Lung (tissue), 12 donors: Measurements from ENCODE around the gene DOCK1. TPM values are rescaled to one million over a fixed set of nuclear protein-coding genes. Genes with fewer than 3 reads are reported as not detected.

Experiments used
- ATAC-seq: fragments of 200-7000 bp; cut with Tn5 transposase; one replicate; pipeline ENCODE4 v1.9.1; 2020; ENCODE audit warnings: moderate number of reproducible peaks; ENCODE audit not compliant: insufficient read depth, low FRiP score
- DNase-seq, 3 donors: peaks; one replicate each; pipeline ENCODE4 v3.0.0-alpha.2; 2013 to 2017
- H3K27ac ChIP-seq, 2 donors: one replicate each; pipeline ENCODE4 v1.5.1; 2013; ENCODE audit warnings: mild to moderate bottlenecking in 2 of 2, moderate library complexity in 2 of 2, control low read depth in 1 of 2, inconsistent platforms in 1 of 2, low read depth in 1 of 2, low read length in 1 of 2
- H3K27me3 ChIP-seq, 3 donors: one replicate each; pipeline ENCODE4 v1.5.1; 2013; ENCODE audit warnings: low read length in 2 of 3; ENCODE audit not compliant: control insufficient read depth in 3 of 3, insufficient read depth in 3 of 3
- H3K36me3 ChIP-seq, 4 donors: one replicate each; pipeline ENCODE4 v1.5.1; 2013; ENCODE audit warnings: low read length in 4 of 4, mild to moderate bottlenecking in 1 of 4, moderate library complexity in 1 of 4; ENCODE audit not compliant: control insufficient read depth in 4 of 4, insufficient read depth in 4 of 4
- H3K4me1 ChIP-seq, 5 donors: one replicate each; pipeline ENCODE4 v1.5.1; 2013; ENCODE audit warnings: low read length in 5 of 5, mild to moderate bottlenecking in 2 of 5, moderate library complexity in 1 of 5; ENCODE audit not compliant: control insufficient read depth in 5 of 5, insufficient read depth in 5 of 5
- H3K4me3 ChIP-seq: one replicate; pipeline ENCODE4 v1.5.1; 2013; ENCODE audit warnings: mild to moderate bottlenecking, control low read depth, moderate library complexity
- H3K9ac ChIP-seq, 2 donors: one replicate each; pipeline ENCODE4 v1.5.1; 2013; ENCODE audit warnings: low read length in 2 of 2, control low read depth in 1 of 2; ENCODE audit not compliant: insufficient read depth in 1 of 2
- H3K9me3 ChIP-seq, 4 donors: one replicate each; pipeline ENCODE4 v1.5.1; 2013; ENCODE audit warnings: low read length in 3 of 4, mild to moderate bottlenecking in 1 of 4, moderate library complexity in 1 of 4; ENCODE audit not compliant: control insufficient read depth in 4 of 4, insufficient read depth in 3 of 4
- CTCF ChIP-seq: IDR thresholded peaks from 2 replicates; pipeline ENCODE4 v1.5.1; 2012; ENCODE audit warnings: mild to moderate bottlenecking; ENCODE audit errors: control extremely low read depth, extremely low read depth
- WGBS, 2 donors: extraction: QIAGEN DNeasy Blood & Tissue Kit; methylation state at CpG; one replicate each; pipeline ENCODE4 v1.1.7; 2013; 5-methylcytosine and 5-hydroxymethylcytosine counted together
- polyA plus RNA-seq, 2 donors: library from polyadenylated mRNA; stranded (reverse); fragments of 200-250 nt; gene quantifications; one replicate each; pipeline ENCODE4 v1.2.1, GENCODE V29; 2013
- total RNA-seq, 2 donors: library from RNA; depleted of rRNA in 1 of 2; stranded (reverse); fragments of >200 nt in 1 of 2; gene quantifications; one replicate each; pipeline ENCODE4 v1.2.1, GENCODE V29; 2014 to 2021
- donor health status: control.
- donor health status: control.
- donor health status: Bipolar disorder and iron deficiency.
- donor health status: healthy.
- donor health status: DM: yes; HTN: yes; CAD: no.

The DOCK1 gene
- total and polyA plus RNA-seq, 4 donors: 11.2 to 102 (median 30.5) TPM

GRCh38 chr10:127142856-127143255 is 237.6 kb downstream of the DOCK1 start:
- Histone ChIP-seq H3K27me3 (no peaks in the 10 kb centered on the region), H3K4me3 (no peak overlapping the region), H3K9me3 (no peaks in the 10 kb centered on the region), H3K36me3 (peaks cover 0 to 7% (median 4%) of the 10 kb centered on the region in 4 donors), H3K4me1 (no peaks in the 10 kb centered on the region), H3K9ac (no peak overlapping the region), H3K27ac (no peak overlapping the region)
- no peak for DNase-seq
- TF ChIP-seq CTCF: no peak
- WGBS, 2 donors: 93 to 94% methylated on average over 5 of the region's 5 CpGs
- ATAC-seq: no peak

GRCh38 chr10:127145173-127145572 is 239.9 kb downstream of the DOCK1 start:
- DNase-seq: no peak
- ATAC-seq: no peak
- Histone ChIP-seq H3K9ac (no peak overlapping the region), H3K4me3 (no peak overlapping the region), H3K36me3 (peaks cover 0 to 5% (median 4%) of the 10 kb centered on the region in 4 donors), H3K27ac (no peak overlapping the region), H3K4me1 (no peaks in the 10 kb centered on the region), H3K27me3 (no peaks in the 10 kb centered on the region), H3K9me3 (no peaks in the 10 kb centered on the region)
- 77 to 89% methylated on average over 6 of the region's 6 CpGs for WGBS, 2 donors
- no peak for TF ChIP-seq CTCF

GRCh38 chr10:127146661-127147060 is 241.4 kb downstream of the DOCK1 start:
- H3K4me3 ChIP-seq: no peak overlapping the region
- ATAC-seq: no peak
- H3K36me3 ChIP-seq: peaks cover 0 to 4% (median 2%) of the 10 kb centered on the region in 4 donors
- H3K27ac ChIP-seq: no peak overlapping the region
- H3K4me1 ChIP-seq: peaks cover 0 to 2% (median 0%) of the 10 kb centered on the region in 5 donors
- DNase-seq: no peak
- H3K9ac ChIP-seq: no peak overlapping the region
- 91% methylated on average over 9 of the region's 9 CpGs for WGBS, 2 donors
- TF ChIP-seq CTCF: no peak
- no peaks in the 10 kb centered on the region for H3K27me3 ChIP-seq
- no peaks in the 10 kb centered on the region for H3K9me3 ChIP-seq
